Embryonic facial prominence (tissue), 1 donor: Measurements from ENCODE around the gene TNFRSF8.
"Not testable (repeated sequence)": the region's sequence is repeated elsewhere in the genome, so short reads cannot be mapped to it uniquely, and the experiment has no call there.

Experiments
- DNase-seq: peaks from one replicate; pipeline ENCODE4 v3.0.0-alpha.2; 2016; ENCODE audit errors: extremely low spot score

The TNFRSF8 gene

DNA sequence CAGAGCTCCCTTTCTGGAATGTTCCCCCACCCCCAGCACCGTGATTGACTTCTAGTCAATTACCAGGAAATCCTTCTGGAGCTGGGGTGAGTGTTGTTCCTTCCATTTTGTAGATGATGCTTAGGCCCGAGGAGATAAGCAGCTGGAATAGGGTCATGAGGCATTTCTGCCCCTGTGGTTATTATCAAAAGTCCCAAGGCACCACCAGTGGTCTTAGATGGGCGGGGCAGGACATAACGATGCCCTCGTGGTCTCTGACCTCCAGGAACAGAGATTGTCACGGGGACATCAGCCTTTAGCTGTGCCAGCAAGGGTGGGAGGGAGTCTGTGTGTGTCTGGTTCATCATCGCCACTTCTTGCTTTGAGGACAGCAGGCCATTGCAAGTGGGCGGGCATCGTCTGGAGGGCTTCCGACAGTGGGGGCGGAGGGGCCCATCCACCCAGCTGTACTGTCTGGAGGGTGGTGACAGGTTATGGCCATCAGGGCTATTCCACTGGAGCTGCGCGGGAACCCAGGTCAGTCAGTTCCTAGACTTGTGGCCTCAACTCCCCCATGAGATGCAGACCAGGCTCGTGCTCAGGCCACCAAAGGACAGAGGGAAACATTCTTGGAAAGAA, 22.6 kb downstream of the TNFRSF8 start:
- DNase-seq, result no peak

GRCh38 chr1:12087797-12088314, 24.8 kb downstream of the TNFRSF8 start:
- DNase-seq, result no peak

DNA sequence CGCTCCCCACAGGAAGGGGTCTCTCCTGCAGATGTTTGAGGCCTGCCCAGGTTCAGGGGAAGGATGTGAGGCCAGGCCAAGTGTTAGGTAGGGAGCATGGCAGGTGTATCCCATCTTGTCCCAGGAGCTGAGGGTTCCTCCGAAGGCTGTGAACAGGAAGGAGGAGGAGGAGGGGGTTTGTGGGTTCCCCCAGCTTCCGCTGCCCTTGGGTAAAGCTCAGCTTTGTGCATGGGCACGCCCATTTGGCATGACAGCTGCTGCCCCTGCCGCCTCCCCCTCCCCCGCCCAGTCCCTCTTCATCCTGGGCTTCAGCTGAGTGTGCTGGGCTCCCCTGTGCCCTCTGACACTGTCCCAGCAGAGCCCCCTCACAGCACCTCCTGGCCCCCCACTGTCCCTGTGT, 25.5 kb downstream of the TNFRSF8 start:
- no peak for DNase-seq

DNA sequence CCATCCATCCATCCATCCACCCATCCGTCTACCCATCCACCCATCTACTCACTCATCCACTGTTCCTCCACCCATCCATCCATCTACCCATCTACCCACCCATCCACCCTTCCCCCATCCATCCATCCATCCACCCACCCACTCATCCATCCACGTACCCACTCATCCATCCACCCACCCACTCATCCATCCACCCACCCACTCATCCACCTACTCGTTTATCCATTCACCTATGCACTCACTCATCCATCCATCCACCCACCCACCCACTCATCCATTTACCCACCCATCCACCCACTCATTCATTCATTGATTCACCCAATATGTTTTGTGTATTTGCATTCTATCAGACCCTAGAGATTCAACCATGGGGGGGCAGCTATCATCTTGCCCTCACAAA, 27.2 kb downstream of the TNFRSF8 start:
- no peak for DNase-seq

- no peak for DNase-seq
Observed at GRCh38 chr1:12091191-12091590, 28.1 kb downstream of the TNFRSF8 start.

DNA sequence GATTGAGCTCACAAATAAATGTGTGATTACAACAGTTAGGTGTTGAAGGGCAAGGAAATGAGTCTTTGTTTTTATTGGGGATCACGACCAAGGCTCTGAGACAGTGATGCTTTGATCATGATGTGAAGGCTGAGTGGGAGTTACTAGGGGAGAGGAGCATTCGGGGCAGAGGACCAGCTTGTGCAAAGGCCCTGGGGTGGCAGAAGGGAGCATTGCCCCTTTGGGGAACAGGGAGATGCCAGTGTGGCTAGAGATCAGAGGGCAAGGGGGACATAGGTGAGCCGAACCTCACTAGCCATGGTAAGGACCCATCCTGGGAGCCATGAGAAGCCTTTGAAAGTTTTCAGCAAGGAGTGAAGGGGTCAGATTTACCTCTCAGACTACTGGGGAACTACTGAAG, 31.1 kb downstream of the TNFRSF8 start:
- DNase-seq, result no peak

GRCh38 chr1:12095452-12096263, 32.6 kb downstream of the TNFRSF8 start:
- no peak for DNase-seq

DNA sequence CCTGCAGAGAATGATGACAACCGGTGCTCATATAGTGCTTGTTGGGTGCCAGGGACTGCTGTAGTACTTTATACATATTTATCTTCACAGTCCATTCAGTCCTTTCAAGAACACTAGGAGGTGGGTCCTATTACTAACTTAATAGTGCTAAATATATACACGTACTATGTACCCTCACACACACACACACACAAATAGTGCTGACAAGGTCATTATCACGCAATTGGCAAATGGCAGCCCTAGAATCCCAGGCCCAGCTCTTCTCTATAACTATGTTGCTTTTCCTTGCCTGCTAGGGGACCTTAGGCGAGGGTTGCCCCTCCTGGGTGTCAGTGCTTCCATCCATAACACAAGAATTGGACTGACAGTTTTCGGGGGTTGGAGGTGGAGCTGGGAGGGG, 33.5 kb downstream of the TNFRSF8 start:
- DNase-seq, result no peak

DNA sequence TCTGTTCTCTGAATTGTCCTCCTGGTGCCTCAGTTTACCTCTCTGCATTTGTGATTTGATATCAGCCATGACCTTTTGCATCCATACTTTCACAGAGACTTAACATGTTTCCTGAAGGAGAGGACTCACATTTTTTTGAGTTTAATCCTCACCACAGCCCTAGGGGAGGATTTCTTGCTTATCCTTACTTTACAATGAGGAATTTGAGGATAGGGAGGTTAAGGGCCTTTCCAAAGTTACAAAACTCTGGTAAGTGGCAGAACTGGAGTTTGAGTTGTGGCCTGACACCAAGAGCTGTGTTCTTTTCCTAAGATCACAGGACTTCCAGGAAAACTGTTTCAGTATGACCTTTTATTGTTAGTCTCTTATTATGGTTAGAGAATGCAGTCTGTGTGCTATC, 34.2 kb downstream of the TNFRSF8 start:
- no peak for DNase-seq

DNA sequence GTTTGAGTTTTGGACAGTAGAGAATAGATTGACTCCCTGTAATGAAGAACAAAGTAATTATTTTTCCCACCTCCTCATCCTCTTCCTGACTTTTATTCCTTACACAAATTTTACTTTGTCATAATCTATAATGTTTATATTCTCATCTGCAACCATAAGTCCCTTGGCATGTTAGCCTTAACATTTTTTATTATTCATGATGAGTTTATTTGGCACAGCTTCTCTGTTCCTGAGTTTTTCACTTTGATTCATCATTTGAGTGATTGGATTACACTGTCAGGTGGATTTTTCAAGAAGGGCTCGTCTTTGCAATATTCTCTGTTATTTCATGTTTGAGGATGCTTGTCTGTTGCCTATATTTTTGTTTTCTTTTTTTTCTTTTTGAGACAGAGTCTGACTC, 35.7 kb downstream of the TNFRSF8 start:
- no peak for DNase-seq

DNA sequence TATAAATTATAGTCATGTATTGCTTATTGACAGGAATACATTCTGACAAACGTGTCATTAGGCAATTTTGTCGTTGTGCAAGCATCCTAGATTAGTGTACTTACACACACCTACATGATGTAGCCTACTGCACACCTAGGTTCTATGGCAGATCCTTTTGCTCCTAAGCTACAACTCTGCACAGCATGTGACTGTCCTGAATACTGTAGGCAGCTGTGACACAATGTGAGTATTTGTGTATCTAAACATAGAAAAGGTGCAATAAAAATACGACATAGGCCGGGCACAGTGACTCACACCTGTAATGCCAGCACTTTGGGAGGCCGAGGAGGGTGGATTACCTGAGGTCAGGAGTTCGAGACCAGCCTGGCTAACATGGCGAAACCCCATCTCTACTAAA, 36.5 kb downstream of the TNFRSF8 start:
- DNase-seq, result no peak

- no peak for DNase-seq
Observed at GRCh38 chr1:12100071-12100470, 37.0 kb downstream of the TNFRSF8 start.

- DNase-seq, result not testable (repeated sequence)
Observed at GRCh38 chr1:12101120-12101519, 38.0 kb downstream of the TNFRSF8 start.

GRCh38 chr1:12102066-12102465, 39.0 kb downstream of the TNFRSF8 start:
- no peak for DNase-seq

DNA sequence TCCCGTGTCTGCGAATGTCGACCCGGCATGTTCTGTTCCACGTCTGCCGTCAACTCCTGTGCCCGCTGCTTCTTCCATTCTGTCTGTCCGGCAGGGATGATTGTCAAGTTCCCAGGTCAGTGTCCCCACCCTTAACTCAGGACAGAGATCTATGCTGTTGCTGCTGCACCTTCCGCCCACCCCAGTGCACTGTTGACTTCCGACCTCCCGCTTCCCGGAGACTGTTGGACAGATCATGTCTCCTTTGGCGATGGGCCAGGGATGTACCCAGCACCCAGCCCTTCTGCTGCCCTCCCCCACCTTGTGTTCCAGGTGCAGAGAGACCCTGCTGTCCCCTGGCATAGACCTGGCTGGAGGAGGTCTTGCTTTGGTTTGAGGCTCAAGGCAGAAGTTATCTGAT, 41.3 kb downstream of the TNFRSF8 start:
- no peak for DNase-seq

DNA sequence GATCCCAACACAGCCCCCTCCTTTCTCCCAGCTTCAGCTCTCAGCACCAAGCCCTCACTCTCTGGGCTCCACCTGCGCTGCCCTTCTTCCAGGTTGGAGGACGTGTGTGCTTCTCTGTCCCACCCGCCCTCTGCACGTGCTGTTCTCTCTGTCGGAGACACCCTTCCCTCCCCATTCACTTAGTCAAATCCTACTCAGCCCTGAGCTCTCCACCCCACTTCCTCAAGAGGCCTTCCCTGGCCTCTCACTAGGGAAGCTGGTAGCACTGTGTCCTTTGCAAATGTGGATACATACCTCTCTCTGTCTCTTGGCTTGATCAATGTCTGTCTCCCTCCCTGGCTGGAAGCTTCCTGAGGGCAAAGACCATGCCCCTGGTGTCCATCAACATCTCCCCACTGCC, 43.0 kb downstream of the TNFRSF8 start:
- DNase-seq, result no peak

- not testable (repeated sequence) for DNase-seq
Observed at GRCh38 chr1:12106861-12107260, 43.8 kb downstream of the TNFRSF8 start.

GRCh38 chr1:12107718-12108117, 44.6 kb downstream of the TNFRSF8 start:
- no peak for DNase-seq

- no peak for DNase-seq
Observed at GRCh38 chr1:12109901-12110300, 46.8 kb downstream of the TNFRSF8 start.

DNA sequence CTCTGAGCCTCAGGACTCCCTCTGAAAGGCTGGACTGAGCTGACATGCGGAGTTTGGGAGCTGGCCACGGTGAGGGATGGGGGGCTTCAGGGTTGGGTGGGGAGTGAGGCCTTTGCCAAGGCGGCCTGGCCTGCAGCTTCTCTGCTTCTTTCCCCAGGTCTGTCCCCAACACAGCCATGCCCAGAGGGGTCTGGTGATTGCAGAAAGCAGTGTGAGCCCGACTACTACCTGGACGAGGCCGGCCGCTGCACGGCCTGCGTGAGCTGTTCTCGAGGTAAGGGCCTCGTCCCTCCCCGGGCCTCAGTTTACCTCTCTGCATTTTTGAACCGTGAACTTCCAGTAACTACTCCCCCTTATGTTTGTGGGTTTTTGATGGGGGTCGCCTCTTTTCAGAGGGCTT, 48.6 kb downstream of the TNFRSF8 start:
- no peak for DNase-seq

- no peak for DNase-seq
Observed at GRCh38 chr1:12112711-12113161, 49.6 kb downstream of the TNFRSF8 start.

DNA sequence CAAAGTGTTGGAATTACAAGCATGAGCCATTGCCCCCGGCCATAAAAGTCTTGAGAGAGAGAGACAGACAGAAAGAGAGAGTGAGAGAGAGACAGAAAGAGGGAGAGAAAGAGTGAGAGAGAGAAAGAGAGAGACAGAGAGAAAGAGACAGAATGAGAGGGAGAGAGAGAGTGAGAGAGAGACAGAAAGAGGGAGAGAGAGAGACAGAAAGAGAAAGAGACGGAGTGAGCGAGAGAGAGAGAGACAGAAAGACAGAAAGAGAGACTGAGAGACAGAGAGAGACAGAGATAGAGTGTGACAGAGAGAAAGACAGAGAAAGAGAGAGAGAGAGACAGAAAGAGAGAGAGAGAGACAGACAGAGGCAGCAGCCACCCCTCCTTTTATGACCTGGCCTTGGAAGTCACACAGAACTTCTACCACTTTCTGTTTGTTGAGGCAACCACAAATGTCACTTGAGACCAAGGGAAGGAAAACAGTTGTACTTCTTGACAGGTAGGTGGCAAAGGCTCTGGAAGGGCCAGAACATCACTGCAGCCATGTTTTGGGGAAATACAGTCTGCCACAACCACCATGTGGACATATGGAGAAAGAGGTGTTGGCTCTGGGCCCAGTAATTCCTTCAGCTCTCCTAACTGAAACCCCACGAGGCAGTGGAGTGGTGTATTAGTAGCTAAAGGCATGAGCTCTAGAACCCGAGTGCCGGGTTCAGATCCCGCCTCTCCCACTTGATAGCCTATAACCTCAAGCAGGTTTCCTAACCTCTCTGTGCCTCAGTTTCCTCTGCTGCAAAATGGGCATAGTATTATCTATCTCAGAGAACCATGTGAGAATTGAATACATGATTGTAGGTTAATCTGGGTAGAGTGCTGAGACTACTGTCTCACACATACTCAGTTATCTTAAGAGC, 50.6 kb downstream of the TNFRSF8 start:
- DNase-seq, result no peak
